Fibroblast of the conjunctiva (primary cell): Measurements from ENCODE around the gene MEF2C.
"Not testable (repeated sequence)": the region's sequence is repeated elsewhere in the genome, so short reads cannot be mapped to it uniquely, and the experiment has no call there.

Experiments used
- DNase-seq: peaks from one replicate; pipeline ENCODE4 v3.0.0-alpha.2; 2010; ENCODE audit warnings: low read depth

Gene MEF2C

DNA sequence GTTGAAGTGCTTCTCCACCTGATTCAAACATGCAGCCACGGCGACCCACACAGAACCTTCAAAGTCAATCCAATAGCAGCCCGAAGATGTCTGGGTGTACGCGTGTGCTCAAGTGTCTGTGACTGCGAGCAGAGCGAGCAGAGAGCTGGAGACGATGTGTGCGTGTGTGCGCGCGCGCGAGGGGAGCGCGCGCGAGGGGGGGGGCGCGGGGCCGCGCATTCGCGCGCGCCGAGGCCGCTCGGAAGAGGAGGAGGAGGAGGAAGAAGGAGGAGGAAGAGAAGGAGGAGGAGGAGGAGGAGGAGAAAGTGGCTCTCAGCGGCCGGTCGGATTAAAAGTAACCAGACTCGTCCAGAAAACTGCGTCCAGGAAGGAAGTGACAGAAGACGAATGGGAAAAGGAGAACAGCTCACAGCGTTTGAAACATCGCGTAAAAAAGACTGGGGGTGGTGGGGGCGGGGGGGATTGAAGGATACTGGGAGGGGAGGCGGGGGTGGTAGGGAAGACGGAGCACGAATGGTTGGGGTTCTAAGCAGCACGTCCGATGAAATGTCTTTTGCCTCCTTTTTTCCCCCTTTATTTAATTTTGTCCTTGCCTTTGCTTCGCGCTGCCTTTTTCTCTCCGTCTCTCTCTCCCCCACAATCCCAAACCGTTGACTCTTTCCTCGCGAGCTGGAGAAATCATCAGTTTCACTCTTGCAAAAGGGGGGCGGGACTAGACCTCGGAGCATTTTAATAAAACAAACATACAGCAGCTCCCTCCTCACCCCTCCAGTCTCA lies at the start of gene MEF2C:
Gene MEF2C, minus strand, starts transcription at position 126 of the 777 bp plus-strand sequence. CDS start 59,396 bp downstream, outside the sequence.
- peak; percentile 76 for DNase-seq

GRCh38 chr5:88932541-88932940 lies 49.6 kb upstream of the MEF2C start:
- no peak for DNase-seq

DNA sequence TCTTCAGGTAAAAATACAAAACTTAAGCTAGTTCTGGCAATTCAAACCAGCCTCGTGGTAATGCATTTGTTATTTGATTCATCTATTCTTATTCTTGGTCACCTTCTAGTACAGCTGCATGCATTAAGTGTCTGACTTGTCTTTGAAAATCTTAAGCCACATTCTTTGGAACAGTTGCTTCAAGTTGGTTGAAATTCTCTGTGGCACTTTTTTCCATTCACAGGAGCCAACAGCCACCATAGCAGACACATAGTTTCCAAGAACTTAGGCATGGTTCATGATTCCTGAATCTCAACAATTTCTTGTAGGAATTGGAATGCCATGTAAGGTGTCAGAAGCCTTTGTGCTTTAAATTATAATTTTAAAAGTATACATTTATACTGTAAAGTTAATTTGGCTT lies 47.4 kb upstream of the MEF2C start:
- DNase-seq = no peak

DNA sequence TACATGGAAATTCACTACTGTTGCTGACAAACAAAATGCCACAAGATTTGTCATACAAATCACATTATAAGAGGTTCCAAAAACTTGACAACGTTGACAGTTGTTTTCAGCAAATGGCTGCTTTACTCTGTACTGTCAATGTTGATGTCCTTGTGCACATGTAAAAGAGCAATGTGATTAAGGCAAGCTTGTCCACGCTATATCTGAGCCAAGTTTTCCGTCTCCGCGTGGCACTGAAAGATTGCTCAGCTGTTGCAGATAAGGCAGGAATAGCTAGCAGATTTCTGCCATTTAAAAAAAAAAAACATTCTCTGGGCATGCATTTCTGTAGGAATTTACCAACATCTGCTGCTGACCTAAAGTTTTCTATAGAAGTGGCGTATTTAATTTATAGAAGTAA lies 46.4 kb upstream of the MEF2C start:
- DNase-seq = no peak

DNA sequence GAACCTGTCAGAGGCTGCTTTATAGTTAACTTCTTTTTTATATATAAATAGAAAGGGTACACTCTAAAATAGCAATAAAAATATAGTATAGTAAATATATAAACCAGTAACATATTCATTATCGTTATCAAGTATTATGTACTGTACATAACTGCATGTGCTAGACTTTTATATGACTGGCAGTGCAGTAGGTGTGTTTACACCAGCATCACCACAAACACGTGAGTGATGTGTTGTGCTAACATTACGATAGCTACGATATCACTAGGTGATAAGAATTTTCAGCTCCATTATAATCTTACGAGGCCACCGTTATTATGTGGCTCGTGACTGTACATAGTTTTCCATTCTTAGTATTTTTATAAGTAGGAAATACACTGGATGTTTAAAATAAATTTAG lies 43.8 kb upstream of the MEF2C start:
- no peak for DNase-seq

- DNase-seq = no peak
Observed at GRCh38 chr5:88925692-88926490, 42.9 kb upstream of the MEF2C start.

DNA sequence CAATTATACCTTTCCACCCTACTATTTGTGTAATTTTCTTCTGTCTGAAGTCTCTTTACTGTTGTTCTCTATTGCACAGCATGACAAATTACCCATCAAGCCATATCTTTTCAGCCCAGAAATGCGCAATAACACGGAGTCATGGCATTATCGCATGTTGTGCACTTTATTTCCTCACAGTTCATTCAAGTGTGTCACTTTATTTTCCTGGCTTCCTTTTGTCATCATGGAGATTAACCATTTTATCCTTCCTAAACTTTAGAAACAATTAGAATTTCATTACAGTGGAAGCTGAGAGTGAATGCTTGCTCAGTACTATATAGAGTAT lies 41.3 kb upstream of the MEF2C start:
- DNase-seq = no peak

GRCh38 chr5:88923623-88924329 lies 40.8 kb upstream of the MEF2C start:
- no peak for DNase-seq

DNA sequence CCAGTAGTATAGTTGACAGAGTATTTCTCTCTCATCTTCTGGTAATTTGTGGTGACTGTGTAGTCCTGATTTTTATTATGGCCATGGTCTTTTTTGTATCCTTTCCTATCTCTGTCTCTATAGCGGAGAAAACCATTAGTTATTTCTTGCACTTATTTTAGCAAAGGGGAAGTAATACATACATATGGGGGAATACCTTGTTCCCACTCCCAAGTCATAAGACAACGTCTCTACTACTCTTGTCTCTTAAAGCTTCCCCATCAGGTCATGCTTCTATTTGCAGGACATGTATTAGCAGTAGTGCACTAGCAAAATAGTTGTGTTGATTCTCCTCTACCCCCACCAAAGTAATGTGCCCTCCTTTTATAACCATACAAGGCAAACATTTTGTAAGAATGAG lies 29.8 kb upstream of the MEF2C start:
- not testable (repeated sequence) for DNase-seq

DNA sequence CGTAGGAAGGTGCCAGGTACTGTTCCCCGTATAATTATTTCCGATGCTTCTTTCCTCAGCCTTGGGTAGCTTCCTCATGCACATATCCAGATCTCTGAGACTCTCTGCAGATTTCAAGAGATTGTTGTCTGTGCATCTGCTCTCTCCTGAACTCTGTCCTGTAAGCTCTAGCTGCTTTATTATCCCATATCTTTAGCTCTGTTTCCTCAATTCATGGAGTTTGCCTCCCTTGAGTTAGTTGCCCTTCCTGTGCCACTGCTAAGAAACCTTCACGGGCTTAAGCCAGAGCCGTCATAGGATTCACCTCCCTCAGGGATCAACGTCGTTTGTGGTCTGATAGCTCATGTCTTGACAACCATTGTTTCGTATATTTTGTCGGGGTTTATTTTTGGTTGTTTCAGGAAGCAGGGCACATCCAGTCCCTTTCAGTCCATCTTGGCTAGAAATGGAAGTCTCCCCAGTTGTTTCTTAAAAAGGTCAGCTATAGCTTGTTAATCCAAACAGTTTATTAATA lies 28.1 kb upstream of the MEF2C start:
- DNase-seq = not testable (repeated sequence)

DNA sequence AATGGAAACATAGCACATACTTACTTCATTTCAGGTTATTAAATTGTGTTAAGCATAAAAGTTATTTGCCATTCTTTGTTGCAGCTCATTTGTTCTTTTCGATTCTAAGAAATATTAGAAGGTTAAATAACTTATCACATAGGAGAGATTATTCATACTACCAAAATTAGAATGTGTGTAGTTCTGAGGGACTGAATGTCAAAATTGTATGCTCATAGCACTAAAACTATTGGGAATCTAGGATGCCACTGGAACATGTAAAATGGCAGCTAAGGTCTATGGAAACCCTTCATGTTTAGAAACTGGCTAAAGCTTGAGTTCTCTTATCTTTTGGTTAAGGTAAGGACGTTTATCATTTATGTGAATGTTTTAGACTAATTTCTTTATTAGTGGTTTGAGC lies 21.5 kb upstream of the MEF2C start:
- not testable (repeated sequence) for DNase-seq

- not testable (repeated sequence) for DNase-seq
Observed at GRCh38 chr5:88903966-88904365, 21.0 kb upstream of the MEF2C start.

DNA sequence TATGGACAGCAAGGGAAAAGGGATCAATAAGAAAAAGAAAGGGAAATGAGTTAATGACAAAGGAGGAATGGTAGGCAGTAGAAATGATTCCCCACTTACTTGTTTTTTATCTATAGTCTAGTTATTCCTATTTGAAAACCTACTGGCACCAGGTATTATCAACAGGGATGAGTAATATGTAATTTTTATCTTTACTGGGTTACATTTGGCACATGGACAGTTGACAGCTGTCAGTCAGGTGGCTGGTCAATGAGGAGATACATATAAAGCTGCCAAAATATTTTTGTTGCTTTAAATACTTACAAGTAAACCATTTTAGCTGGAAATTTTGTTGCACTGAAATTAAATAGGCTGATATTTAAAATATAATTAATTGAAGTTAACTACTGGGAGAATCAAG lies 18.1 kb upstream of the MEF2C start:
- DNase-seq = not testable (repeated sequence)

DNA sequence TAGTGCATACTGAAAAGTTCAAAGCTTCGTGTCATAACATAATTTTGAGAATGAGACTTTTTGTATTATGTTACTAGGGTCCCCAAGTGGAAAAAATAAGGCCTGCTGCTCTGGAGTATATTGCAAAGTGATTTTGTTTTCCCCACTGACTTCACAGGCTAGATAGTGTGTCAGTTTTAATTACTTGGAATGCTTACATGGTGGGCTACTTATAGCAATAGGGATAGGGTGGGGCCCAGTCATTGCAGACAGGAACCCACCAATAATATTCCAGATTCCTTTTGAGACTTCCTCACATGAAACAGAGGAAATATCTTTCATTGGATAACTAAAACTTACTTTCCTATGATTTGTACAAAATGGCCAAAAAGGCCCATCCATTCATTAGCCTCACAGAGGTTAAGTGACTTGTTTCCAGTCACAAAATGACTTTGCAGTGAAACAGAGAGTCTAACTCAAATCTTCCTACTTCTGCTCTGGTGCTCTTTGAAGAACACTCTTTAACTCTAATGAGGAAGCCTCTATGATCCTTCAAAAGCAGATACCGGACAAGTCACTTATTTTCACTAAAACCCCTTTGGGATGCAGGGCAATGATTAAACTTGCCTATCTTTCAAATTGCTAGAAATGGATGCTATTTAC lies 16.2 kb upstream of the MEF2C start:
- DNase-seq = no peak

DNA sequence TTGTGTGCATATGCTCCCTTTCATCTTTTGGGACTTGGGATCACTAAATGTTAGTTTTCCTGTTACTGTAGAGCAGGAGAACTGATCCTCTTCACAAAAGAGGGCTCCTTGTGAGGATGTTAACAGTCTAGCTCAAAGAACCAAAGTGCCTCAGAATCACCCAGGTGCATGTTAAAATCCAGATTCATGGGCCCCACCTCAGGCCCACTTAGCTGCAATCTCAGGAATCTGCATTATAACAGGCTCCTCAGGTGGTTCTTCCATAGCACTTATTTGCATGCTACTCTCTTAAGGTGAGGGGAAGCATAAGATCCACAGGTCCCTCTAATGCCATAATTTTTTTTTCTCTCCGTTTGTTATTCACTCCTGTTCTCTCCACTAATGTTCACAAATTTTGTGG lies 14.8 kb upstream of the MEF2C start:
- DNase-seq = no peak

- DNase-seq = no peak
Observed at GRCh38 chr5:88895681-88896501, 12.9 kb upstream of the MEF2C start.

DNA sequence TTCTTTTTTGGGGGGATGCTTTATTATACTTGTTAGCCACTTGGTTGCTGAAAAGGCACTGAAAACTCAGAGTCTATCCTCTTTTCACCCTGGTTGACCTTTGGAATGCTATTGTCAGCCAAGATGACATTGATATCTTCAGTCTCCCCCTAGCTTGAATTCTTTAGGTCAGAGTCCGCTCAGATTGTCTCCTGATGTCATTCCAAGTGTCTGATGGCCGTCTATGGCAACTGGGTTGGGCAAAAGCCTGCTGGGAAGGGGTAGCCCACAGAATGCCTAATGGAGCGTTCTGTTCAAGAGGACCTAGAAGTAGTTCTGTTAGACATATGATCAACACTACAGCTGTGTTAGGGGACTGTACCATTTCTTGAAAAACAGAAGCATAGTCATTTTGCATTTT lies 9.7 kb upstream of the MEF2C start:
- DNase-seq = no peak

- no peak for DNase-seq
Observed at GRCh38 chr5:88890070-88890781, 7.2 kb upstream of the MEF2C start.

- no peak for DNase-seq
Observed at GRCh38 chr5:88889189-88890069, 6.4 kb upstream of the MEF2C start.

GRCh38 chr5:88888848-88889188 lies 5.8 kb upstream of the MEF2C start:
- DNase-seq = no peak
